ENCODE results near the gene RBM12.
A peak's percentile ranks its signal among the peaks of the same experiment; 100 is the strongest.

The RBM12 gene

GRCh38 chr20:35615667-35616464 is 48.8 kb downstream of the RBM12 start, which contains the start of gene SPAG4 (continued):
- TF ChIP-seq ZNF530 (tag by site-specific recombination; IDR thresholded peaks at IDR 0.05; ENCODE audit: low read depth) (no peak), ZNF335 (tag by site-specific recombination; conservative IDR thresholded peaks at IDR 0.05) (peak; percentile 74), ZNF704 (tag by site-specific recombination; IDR thresholded peaks at IDR 0.05) (peak; percentile 72; the same call in 1 of the 2 replicates), ZNF114 (tag by site-specific recombination; IDR thresholded peaks at IDR 0.05) (no peak), OVOL3 (tag by site-specific recombination; IDR thresholded peaks at IDR 0.05) (peak; percentile 53; the same call in 1 of the 2 replicates), ZNF2 (tag by site-specific recombination; IDR thresholded peaks at IDR 0.05) (peak; percentile 80; the same call in 1 of the 2 replicates), ZNF514 (tag by site-specific recombination; IDR thresholded peaks at IDR 0.05) (no peak), REPIN1 (tag by site-specific recombination; IDR thresholded peaks at IDR 0.05; ENCODE audit: low read depth) (peak; percentile 17; the same call in 1 of the 2 replicates), ZNF426 (tag by site-specific recombination; IDR thresholded peaks at IDR 0.05) (no peak), ZBTB21 (tag by site-specific recombination; IDR thresholded peaks at IDR 0.05) (peak; percentile 98), ZNF18 (tag by site-specific recombination; IDR thresholded peaks at IDR 0.05) (no peak), BCL11B (tag by site-specific recombination; IDR thresholded peaks at IDR 0.05; ENCODE audit: low read depth) (no peak; the same call in 1 of the 2 replicates), ZNF394 (tag by site-specific recombination; IDR thresholded peaks at IDR 0.05; ENCODE audit: borderline replicate concordance) (0 out of 2 replicates have a peak, but pooled peaks have one; percentile 22), ZNF626 (tag by site-specific recombination; IDR thresholded peaks at IDR 0.05) (no peak), HOXC10 (CRISPR knock-in tag; IDR thresholded peaks at IDR 0.05) (no peak), ZSCAN23 (tag by site-specific recombination; IDR thresholded peaks at IDR 0.05) (no peak), ZFP37 (tag by site-specific recombination; IDR thresholded peaks at IDR 0.05) (peak; percentile 52; the same call in 1 of the 2 replicates), ZNF792 (tag by site-specific recombination; IDR thresholded peaks at IDR 0.05) (no peak), ZNF670 (tag by site-specific recombination; IDR thresholded peaks at IDR 0.05; ENCODE audit: low read depth) (no peak), SP3 (tag by site-specific recombination; IDR thresholded peaks at IDR 0.05) (peak; percentile 92), ZNF473 (tag by site-specific recombination; IDR thresholded peaks at IDR 0.05) (no peak), PATZ1 (tag by site-specific recombination; IDR thresholded peaks at IDR 0.05) (no peak), ZNF510 (tag by site-specific recombination; IDR thresholded peaks at IDR 0.05; ENCODE audit: insufficient replicate concordance) (no peak), ZNF19 (tag by site-specific recombination; IDR thresholded peaks at IDR 0.05; ENCODE audit: low read depth) (no peak), ZNF488 (tag by site-specific recombination; IDR thresholded peaks at IDR 0.05) (no peak; the same call in 1 of the 2 replicates), ZBTB6 (tag by site-specific recombination; IDR thresholded peaks at IDR 0.05) (no peak; the same call in 1 of the 2 replicates), ZNF48 (tag by site-specific recombination; IDR thresholded peaks at IDR 0.05) (no peak), ZNF214 (tag by site-specific recombination; IDR thresholded peaks at IDR 0.05; ENCODE audit: borderline replicate concordance) (no peak), IKZF3 (tag by site-specific recombination; IDR thresholded peaks at IDR 0.05) (no peak), FEZF1 (tag by site-specific recombination; IDR thresholded peaks at IDR 0.05) (peak; percentile 14; the same call in 1 of the 2 replicates), ELK4 (IDR thresholded peaks at IDR 0.05; ENCODE audit: borderline replicate concordance, low read depth, low read length) (no peak)

Data from HEK293 (cell line).